Endothelial cell of umbilical vein (primary cell): ENCODE measurements around the gene TRIM2. TPM values are rescaled to one million over a fixed set of nuclear protein-coding genes. Genes with fewer than 3 reads are reported as not detected.

ENCODE experiments used
- BruUV-seq: library from RNA; stranded (reverse); fragments of 400-500 nt; replicated peaks from 2 replicates; lab custom pipeline; 2021; lab: Mats Ljungman, UMichigan
- CTCF ChIA-PET: fragments of 300-600, 350-600 bp; sonication (Branson Sonifier 250); formaldehyde crosslinking; loops from one replicate; lab custom pipeline; 2021; ENCODE audit warnings: antibody characterized with exemption, inconsistent platforms; lab: Charles Lee
- POLR2A ChIA-PET: fragments of 300-600, 350-600 bp; sonication (Branson Sonifier 250); formaldehyde crosslinking; loops from one replicate; lab custom pipeline; 2021; ENCODE audit warnings: antibody characterized with exemption, inconsistent platforms; lab: Charles Lee
- DNase-seq: peaks from one replicate; pipeline ENCODE4 v3.0.0-alpha.2; 2011; ENCODE audit warnings: low read depth, low spot score
- FAIRE-seq: peaks from 2 replicates; lab custom pipeline; 2011; peaks lifted over from hg19 to GRCh38; lab: Jason Lieb, UNC
- H2AFZ ChIP-seq: 2 replicates; pipeline ENCODE4 v1.6.0; 2012; ENCODE audit warnings: low read depth, low read length, control low read depth, inconsistent platforms
- H3K27ac ChIP-seq: 2 replicates; pipeline ENCODE4 v1.5.1; 2011; ENCODE audit warnings: low read depth, mild to moderate bottlenecking, control low read depth, low read length, moderate library complexity; ENCODE audit not compliant: insufficient read depth
- H3K27me3 ChIP-seq, 2 experiments: 2 replicates each; pipeline versions ENCODE4 v1.6.0 to v1.6.1; 2011; ENCODE audit warnings: low read length in 2 of 2, mixed read lengths in 1 of 2; ENCODE audit not compliant: control insufficient read depth in 2 of 2, insufficient read depth in 2 of 2
- H3K36me3 ChIP-seq, 2 experiments: 2 replicates in 1 of 2; 3 replicates in 1 of 2; pipeline ENCODE4 v1.5.1; 2011; ENCODE audit warnings: low read length in 2 of 2, mild to moderate bottlenecking in 1 of 2, moderate library complexity in 1 of 2; ENCODE audit not compliant: control insufficient read depth in 2 of 2, insufficient read depth in 2 of 2; ENCODE audit errors: extremely low read depth in 1 of 2
- H3K4me1 ChIP-seq: 3 replicates; pipeline ENCODE4 v1.5.1; 2011; ENCODE audit warnings: mild to moderate bottlenecking, low read length; ENCODE audit not compliant: control insufficient read depth, insufficient read depth; ENCODE audit errors: extremely low read depth
- H3K4me2 ChIP-seq: 2 replicates; pipeline ENCODE4 v1.6.1; 2011; ENCODE audit warnings: low read length, control low read depth, mixed read lengths; ENCODE audit not compliant: insufficient read depth
- H3K4me3 ChIP-seq, 3 experiments: fragments of 200-600 bp in 1 of 3; sonication (generic), shearing (Covaris generic) in 1 of 3; replicated peaks in 1 of 3; 2 replicates each; pipeline ENCODE4 v1.5.1; 2011 to 2016; ENCODE audit warnings: control low read depth in 3 of 3, low read length in 3 of 3, mild to moderate bottlenecking in 2 of 3, inconsistent platforms in 1 of 3, low read depth in 1 of 3, moderate library complexity in 1 of 3; ENCODE audit not compliant: insufficient read depth in 1 of 3
- H3K79me2 ChIP-seq: 2 replicates; pipeline ENCODE4 v1.6.0; 2012; ENCODE audit warnings: low read length, inconsistent platforms; ENCODE audit not compliant: control insufficient read depth, insufficient read depth
- H3K9ac ChIP-seq: replicated peaks from 2 replicates; pipeline ENCODE3; 2011; ENCODE audit warnings: low read length, control low read depth; ENCODE audit not compliant: insufficient read depth; ENCODE audit errors: extremely low read depth
- H3K9me1 ChIP-seq: replicated peaks from 3 replicates; pipeline ENCODE4 v1.6.0; 2011; ENCODE audit warnings: mild to moderate bottlenecking, low read length; ENCODE audit not compliant: control insufficient read depth, insufficient read depth; ENCODE audit errors: extremely low read depth
- H3K9me3 ChIP-seq: replicated peaks from 2 replicates; pipeline ENCODE4 v1.5.1; 2012; ENCODE audit warnings: low read length, inconsistent platforms; ENCODE audit not compliant: control insufficient read depth, insufficient read depth
- H4K20me1 ChIP-seq: replicated peaks from 2 replicates; pipeline ENCODE3; 2011; ENCODE audit warnings: mild to moderate bottlenecking, low read length; ENCODE audit not compliant: control insufficient read depth, insufficient read depth; ENCODE audit errors: extremely low read depth
- EZH2 ChIP-seq: IDR thresholded peaks from 2 replicates; pipeline ENCODE4 v1.6.1; 2012; ENCODE audit warnings: borderline replicate concordance, low read depth, mild to moderate bottlenecking, moderate library complexity, low read length, inconsistent platforms; ENCODE audit not compliant: severe bottlenecking
- JUN ChIP-seq: IDR thresholded peaks from 2 replicates; pipeline ENCODE4 v1.6.1; 2011; ENCODE audit warnings: borderline replicate concordance, low read depth; ENCODE audit not compliant: insufficient read length, insufficient read depth
- MYC ChIP-seq: IDR thresholded peaks from one replicate; pipeline ENCODE4 v1.6.1; 2011; ENCODE audit warnings: mild to moderate bottlenecking, low read depth, low read length
- POLR2A ChIP-seq: IDR thresholded peaks from 2 replicates; pipeline ENCODE4 v1.6.1; 2012; ENCODE audit warnings: low read depth, mild to moderate bottlenecking, control low read depth, low read length
- POLR2AphosphoS5 ChIP-seq: IDR thresholded peaks from 2 replicates; pipeline ENCODE4 v1.6.1; 2012; ENCODE audit warnings: low read depth, mild to moderate bottlenecking, control low read depth, low read length, moderate library complexity; ENCODE audit not compliant: insufficient read depth
- dilution Hi-C: fragments of 300-500 bp; cut with MboI; formaldehyde crosslinking; loops from one replicate; pipeline ENCODE4 v1.15.0; 2019; ENCODE audit warnings: low sequenced_read_pairs; ENCODE audit not compliant: extremely low pct_ligation_motif_present
- intact Hi-C: fragments of 100-400 bp; cut with micrococcal nuclease; formaldehyde crosslinking; loops from one replicate; pipeline ENCODE4 v1.10.0; 2022
- polyA plus RNA-seq, 4 experiments: library from polyadenylated mRNA; depleted of rRNA in 3 of 4; stranded (reverse) in 3 of 4; unstranded in 1 of 4; fragments of >200 nt; gene quantifications; 2 replicates each; pipeline versions ENCODE4 v1.2.1 to v1.2.3, GENCODE V29; 2011 to 2012; ENCODE audit warnings: missing spikeins in 1 of 4
- total RNA-seq: library from RNA; stranded (reverse); gene quantifications from 2 replicates; pipeline ENCODE4 v1.2.3, GENCODE V29; 2021
- TF ChIP-seq, protein P1 (sequence below), 2 donors: IDR thresholded peaks; 1 replicate in 1 of 2; 2 replicates in 1 of 2; pipeline ENCODE4 v1.5.1; 2011; ENCODE audit warnings: low read length in 2 of 2, mild to moderate bottlenecking in 2 of 2, moderate library complexity in 2 of 2, control low read depth in 1 of 2, inconsistent platforms in 1 of 2, low read depth in 1 of 2; ENCODE audit not compliant: insufficient read depth in 1 of 2; ENCODE audit errors: extremely low read depth in 1 of 2

TRIM2 gene
- total and polyA plus RNA-seq, 2 donors (not counting 3 experiments of a cell fraction or from before 2014, with no cell fraction given): 6.8 to 19.7 TPM

DNA sequence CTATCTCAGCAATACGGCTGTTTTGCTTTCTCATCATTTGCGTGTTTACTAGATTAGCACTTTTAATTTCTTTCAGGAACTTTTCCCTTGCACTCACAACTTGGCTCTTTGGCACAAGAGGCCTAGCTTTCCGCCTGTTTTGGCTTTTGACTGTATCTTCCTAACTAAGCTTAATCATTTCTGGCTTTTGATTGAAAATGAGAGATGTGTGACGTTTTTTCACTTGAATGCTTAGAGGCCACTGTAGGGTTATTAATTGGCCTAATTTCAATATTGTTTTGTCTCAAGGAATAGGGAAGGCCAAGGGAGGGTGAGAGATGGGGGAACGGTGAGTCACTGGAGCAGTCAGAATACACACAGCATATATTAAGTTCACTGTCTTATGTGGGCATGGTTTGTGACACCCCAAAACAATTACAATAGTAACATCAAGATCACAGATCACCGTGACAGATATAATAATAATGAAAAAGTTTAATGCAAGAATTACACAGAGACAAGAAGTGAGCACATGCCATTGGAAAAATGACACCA lies 167.5 kb downstream of the TRIM2 start:
- no peaks in the 10 kb centered on the region for H3K27me3 ChIP-seq
- H2AFZ ChIP-seq: no peak overlapping the region
- intact Hi-C loops: no loop called here
- H3K4me3 ChIP-seq: no peak overlapping the region
- no peaks in the 10 kb centered on the region for H3K4me1 ChIP-seq
- no peak for FAIRE-seq
- ChIA-PET POLR2A (no interaction called here), CTCF (interaction anchor here (1.6 kb wide), 1 partner anchor 8 kb away, joined by 4 read pairs; no protein-coding TSS in a partner anchor)
- TF ChIP-seq POLR2AphosphoS5 (no peak), MYC (no peak), EZH2 (no peak), JUN (no peak), POLR2A (no peak)
- TF ChIP-seq, protein P1, sequence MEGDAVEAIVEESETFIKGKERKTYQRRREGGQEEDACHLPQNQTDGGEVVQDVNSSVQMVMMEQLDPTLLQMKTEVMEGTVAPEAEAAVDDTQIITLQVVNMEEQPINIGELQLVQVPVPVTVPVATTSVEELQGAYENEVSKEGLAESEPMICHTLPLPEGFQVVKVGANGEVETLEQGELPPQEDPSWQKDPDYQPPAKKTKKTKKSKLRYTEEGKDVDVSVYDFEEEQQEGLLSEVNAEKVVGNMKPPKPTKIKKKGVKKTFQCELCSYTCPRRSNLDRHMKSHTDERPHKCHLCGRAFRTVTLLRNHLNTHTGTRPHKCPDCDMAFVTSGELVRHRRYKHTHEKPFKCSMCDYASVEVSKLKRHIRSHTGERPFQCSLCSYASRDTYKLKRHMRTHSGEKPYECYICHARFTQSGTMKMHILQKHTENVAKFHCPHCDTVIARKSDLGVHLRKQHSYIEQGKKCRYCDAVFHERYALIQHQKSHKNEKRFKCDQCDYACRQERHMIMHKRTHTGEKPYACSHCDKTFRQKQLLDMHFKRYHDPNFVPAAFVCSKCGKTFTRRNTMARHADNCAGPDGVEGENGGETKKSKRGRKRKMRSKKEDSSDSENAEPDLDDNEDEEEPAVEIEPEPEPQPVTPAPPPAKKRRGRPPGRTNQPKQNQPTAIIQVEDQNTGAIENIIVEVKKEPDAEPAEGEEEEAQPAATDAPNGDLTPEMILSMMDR (IDR thresholded peaks at IDR 0.05; ENCODE audit: extremely low read depth in 1 of 2, insufficient read depth in 1 of 2, low read depth in 1 of 2, low read length in 2 of 2): no peak
- H3K79me2 ChIP-seq: no peaks in the 10 kb centered on the region
- H3K9ac ChIP-seq: no peak overlapping the region
- DNase-seq: no peak
- H3K4me2 ChIP-seq: no peak overlapping the region
- no peaks in the 10 kb centered on the region for H4K20me1 ChIP-seq
- H3K9me3 ChIP-seq: no peaks in the 10 kb centered on the region
- no TSS peak for BruUV-seq
- no peaks in the 10 kb centered on the region for H3K9me1 ChIP-seq
- dilution Hi-C loops: no loop called here
- H3K36me3 ChIP-seq: no peaks in the 10 kb centered on the region
- no peak overlapping the region for H3K27ac ChIP-seq
